GM18517 (cell line): ENCODE measurements around the gene TUBA3D.
"Not testable (repeated sequence)": the region's sequence is repeated elsewhere in the genome, so short reads cannot be mapped to it uniquely, and the experiment has no call there.

Experiments
- ATAC-seq: cut with Tn5 transposase; IDR thresholded peaks from one replicate; pipeline ENCODE4 v1.9.1; 2021; ENCODE audit warnings: mild to moderate bottlenecking, moderate library complexity; ENCODE audit not compliant: unreplicated experiment

TUBA3D gene

DNA sequence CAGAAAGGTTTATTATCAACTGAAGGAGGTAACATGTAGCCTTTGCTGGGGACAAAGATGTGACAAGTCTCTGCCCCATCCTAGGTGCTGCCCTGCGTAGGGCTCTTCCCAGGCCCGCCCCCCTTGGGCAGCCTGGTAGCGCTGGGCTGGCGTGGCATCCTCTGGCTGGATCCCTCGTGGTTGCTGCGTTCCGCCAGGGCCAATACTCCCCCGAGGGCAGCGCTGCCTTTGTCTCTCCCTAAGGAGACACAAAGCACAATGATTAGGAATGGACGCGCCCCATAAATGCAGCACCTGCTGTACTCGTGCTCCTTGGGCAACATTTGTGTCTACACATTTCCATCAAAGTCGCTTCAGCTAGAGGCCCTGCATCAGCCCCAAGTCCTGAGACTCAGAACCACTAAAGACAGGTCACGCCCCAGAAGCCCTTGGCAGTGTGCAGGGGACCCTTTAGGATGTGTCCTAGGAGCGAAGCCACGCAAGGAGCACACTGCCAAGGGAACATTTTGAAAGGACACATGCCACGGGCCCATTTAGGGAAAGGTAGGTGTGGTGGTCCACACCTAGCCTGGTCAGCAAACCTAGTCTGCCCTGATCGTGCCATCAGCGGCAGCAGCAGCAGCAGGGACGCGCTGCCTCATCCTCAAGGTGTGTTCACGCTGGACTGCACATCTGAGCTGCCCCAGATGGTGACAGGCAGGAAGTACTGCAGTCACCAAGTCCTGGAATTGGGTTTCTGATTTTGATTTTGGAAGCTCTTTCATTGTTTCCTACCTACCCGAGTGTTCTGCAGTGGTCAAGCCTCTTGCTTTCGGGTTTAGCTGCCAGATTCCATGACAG is 8.3 kb downstream of the TUBA3D start:
- ATAC-seq = not testable (repeated sequence)

DNA sequence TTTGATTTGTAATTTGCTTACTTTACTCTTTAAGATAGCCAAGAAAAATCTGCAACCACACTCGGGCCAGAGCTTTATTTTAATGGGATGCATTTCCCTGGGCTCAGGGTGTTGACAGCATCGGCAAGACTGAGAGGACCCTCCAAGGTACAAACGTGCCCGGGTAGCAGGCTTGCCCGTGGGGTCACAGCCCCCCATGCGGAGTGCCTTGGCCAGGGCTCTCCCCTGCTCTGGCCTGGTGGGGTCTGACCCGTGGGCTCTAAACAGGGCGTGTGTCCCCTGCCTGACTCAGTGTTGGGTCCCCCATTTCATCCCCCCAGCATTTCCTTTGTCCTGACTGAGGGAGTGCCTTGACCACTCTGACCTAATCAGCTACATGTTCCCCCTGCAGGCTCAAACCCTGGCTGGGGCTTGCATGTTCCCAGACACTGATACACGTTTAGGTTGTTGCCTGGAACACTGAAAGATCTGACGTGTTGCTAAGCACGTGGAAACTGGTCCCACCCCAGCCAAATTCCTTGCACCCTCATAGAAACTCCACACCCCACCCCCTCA is 9.1 kb downstream of the TUBA3D start:
- not testable (repeated sequence) for ATAC-seq

DNA sequence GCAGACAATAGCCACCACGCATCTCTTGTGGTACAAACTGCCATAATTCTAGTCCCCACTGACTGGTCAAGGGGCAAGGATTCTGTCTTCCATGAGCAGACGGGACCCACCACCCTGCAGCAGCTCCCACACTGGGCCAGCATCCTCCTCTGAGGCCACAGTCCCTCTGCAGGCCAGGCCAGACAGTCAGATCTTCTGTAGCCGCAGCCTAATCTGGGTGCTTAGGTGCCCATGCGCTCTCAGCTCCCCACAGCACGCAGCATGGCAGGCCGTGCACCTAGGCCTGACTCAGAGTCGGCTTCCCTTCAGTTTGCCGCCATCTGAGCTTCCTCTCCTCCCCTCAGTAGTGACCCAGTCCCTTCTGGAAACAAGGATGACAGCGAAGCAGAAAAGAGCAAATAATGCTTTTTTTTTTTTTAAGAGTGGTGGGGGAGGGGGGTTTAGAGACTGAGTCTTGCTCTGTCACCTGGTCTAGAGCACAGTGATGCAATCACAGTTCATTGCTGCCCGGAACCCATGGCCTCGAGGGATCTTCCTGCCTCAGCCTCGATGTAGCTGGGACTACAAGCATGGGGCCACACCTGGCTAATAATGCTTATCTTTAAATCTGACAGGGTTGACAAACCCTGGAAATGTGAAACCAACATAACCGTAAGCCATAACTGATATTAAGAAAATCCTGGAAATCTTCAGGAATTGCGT is 10.4 kb downstream of the TUBA3D start:
- not testable (repeated sequence) for ATAC-seq

DNA sequence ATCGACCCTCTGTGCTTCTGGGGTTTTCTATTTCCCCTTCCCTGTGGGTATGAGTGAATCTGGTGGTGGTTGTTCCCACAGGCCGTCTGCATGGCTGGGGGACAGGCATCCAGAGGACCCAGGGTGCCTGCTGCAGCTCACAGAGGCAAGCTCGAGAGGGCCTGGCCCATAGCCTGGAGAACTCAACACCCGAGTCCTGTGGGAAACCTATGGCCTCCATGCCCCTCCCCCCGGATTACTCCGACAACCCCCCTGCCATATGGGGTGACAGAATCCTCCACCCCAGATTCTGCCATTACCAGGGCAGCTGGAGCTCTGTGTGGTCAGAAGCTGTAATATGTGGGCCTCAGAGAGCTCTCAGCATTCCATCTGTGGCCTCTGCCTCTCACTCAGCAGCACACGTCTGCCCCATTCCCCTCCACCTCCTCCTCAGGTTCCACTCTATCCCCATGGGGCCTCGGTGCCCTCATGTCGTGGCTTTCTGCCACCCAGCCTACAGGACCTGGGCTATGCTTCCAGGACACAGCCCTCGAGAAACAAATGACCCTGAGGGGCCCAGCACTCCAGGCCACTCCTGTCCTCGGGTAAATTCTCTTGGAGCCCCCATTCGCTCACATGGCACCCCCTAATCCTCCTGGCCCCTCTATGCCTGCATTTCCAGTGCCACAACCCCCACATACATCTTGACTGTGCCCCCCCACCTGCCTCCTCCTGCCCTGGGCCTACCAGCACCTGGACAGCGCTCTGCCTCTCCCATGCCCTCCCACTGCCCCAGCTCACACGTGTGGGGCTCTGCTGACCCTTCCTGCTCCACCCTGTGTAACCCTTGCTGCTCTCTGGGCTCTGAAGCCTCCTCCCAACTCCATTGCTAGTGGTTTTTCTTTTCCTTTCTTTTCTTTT is 12.6 kb downstream of the TUBA3D start:
- no peak for ATAC-seq

DNA sequence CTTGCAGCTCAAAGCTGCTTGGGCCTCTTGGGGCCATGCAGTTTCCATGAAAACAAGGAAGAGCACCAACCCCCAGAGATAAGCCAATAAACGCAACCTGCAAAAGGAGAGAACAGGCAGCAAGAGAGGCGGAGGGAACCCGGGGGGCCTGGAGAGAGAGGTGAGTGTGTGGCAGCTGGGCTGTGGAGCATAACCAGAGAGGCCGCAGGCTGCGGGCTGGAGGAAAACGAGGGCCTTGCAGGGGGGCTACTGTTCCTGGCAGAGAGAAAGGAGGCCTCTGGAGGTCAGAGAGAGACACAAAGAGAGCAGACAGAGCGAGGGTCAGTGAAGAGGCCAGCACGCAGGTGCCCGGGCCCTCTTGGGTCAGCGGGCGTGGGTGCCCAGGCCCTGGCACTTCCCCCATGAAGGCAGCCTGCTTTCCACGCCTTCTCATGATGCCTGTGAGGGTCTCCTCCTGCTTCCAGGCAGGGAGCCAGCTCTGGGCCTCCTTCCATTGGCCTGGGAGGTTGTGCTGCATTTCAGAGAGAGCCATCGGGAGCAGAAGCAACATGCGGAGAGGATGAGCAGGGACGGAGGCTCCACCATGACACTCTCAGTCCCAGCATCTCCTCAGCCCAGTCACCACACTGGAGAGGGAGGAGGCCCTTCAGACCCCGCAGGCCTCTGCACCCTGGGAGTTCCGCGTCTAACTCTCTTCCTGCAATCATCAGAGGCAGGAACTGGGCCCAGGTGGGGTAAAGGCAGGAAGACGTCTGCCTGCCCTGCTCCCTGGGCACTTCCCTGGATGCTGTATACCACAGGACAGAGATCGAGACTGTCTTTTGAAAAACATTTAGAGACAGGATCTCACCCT is 14.9 kb downstream of the TUBA3D start:
- not testable (repeated sequence) for ATAC-seq

DNA sequence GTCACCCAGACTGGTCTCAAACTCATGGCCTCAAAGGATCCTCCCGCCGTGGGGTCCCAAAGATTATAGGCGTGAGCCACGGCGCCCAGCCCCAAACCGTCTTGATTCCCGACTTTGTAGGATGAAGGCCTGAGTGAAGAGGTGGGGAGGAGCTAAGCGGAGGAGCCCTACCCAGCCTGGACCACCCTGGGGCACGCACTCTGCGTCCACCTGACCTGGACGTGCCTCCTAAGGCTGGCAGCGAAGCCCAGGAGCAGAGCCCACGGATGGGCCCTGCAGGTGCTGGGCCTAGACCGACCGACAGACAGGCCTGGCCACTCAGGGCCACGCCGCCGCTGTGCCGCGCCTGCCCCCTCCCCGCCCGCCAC is 15.5 kb downstream of the TUBA3D start:
- peak; percentile 0 for ATAC-seq

DNA sequence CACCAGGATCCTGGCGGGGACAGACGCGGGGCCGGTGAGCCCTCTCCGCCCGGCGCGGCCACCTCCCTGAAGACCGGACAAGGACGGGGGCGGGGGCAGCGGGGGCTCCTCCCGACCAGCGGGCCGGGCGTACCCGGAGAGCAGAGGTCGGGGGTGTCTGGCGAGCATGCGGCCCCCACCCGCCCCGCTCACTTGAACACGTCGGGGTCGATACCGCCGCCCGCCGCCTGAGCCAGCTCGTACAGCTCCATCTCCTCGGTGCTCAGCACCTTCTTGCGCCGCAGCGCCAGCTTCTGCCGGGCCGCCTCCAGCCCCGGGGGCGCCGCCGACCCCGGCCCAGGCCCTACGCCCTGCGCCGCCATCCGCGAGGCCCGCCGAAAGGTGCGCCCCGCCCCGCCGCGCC is 16.1 kb downstream of the TUBA3D start, which contains the start of gene MZT2A:
TSS of gene MZT2A (minus strand) at position 383 of the 403 bp plus-strand sequence. CDS start at position 362, 21 bp downstream.
- peak; percentile 25 for ATAC-seq

DNA sequence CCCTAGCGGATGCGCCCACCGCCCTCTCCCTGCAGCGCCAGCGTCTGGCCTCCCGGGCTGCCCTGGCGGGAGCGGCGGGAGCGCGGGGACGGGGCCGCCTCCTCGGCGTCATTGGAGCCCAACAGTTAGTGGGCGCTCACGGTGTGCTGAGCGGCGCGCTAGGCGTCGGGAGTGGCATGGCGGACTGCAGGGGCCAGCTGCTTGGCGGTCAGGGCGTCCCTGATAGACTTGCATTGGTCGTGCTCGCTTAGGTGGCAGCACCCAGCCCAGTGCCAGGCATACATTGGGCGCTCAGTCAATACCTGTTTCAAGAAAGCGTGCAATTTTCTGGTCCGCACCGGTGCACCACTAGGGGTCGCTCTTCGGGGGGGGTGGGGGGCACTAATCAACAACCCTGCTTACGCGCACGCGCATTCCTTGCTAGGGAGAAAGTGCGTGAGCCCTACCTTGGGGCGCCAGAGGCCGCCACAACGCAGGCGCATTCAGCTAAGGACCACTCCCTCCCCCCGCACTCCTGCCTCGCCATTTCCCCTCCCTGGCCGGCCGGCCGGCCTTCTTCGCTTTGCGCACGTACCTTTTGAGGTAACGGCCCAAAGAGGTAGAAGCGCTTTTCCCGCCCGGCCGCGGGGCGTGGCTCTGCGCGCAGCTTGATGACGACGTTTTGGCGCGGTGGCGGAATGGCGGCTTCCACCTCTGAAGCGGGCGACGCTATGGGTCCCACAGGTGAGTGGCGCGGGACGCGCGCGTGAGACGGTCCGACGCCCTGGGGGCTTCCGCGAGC is 16.7 kb downstream of the TUBA3D start:
- peak; percentile 74 for ATAC-seq

DNA sequence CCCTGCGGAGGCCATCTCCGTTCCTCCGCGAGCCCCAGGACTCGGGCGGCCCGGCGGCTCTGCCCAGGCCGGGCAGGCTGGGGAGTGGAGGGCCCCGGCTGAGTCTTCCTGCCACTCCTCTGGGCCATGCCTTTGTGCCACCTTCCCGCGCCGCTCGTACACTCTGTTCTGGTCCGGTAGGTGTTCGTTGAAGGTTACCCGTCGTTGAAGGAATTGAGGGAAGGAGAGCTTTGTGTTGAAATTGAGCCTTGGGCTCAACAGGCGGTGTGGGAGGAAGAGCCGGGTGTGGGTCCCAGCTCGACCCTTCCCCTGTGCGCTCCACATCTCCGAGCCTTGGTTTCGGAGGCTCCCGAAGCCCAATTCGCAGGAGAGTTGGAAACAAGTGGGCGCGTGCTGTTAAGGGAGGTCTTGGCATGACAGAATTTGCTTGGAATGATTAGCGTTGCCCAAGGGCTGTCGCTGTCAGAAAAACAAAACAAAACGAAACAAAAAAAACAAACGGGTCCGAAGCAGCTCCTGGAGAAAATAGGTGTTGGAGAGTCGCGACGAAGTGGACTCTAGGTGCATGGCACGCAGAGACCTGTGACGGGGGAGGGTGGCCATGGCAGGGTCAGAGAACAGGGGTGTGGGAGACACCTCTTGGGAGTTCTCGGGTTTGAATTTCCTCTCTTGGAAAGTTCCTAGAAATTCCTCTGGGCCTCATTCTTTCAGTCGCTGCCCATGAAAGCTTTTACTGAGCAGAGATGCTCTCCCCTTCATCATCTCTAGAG is 17.5 kb downstream of the TUBA3D start:
- peak; percentile 31 for ATAC-seq

DNA sequence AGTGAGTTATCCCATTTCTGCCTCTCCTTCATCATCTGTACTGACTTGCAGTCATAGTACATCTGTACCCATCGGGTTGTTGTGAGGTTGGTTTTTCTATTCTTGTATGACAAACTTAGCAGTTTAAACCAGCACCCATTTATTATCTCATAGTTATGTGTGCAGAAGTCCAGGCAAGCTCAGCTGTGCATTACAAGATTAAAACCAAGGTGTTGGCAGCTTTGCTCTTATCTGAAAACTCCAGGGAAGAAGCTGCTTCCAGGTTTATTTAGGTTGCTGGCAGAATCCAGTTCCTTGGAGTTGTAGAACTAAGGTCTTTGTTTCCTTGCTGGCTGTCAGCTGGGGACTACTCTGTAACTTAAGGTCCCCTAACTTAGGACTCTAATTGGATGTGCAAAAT is 19.6 kb downstream of the TUBA3D start:
- ATAC-seq = not testable (repeated sequence)

DNA sequence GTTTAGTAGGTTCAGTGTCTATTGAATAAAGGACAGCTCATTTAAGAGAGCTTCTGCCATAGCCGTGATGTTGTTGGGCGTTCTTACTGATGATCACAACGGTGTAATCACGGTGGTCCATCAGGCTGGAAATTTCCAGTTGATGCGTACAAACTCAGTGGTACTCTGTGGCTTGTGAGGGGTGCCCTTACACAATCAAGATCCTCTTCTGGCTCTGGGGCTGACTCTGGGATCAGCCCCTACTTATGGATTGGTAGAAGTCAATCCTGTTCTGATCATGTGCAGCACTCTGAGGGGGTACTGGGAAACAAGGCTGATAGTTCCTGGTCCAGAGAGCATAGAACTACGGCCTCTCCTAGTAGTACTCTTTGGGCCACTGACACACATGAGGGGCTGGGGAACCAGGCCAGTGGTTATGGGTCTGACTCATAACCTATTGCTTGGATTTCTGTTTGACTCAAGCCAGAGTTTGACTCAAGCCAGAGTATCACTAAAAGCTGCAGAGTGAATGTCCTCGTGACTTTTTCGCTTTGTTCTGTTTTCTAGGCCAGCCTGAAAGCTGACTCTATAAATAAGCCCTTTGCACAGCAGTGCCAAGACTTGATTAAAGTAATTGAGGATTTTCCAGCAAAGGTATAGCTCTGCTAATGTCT is 22.5 kb downstream of the TUBA3D start:
- peak; percentile 83 for ATAC-seq

DNA sequence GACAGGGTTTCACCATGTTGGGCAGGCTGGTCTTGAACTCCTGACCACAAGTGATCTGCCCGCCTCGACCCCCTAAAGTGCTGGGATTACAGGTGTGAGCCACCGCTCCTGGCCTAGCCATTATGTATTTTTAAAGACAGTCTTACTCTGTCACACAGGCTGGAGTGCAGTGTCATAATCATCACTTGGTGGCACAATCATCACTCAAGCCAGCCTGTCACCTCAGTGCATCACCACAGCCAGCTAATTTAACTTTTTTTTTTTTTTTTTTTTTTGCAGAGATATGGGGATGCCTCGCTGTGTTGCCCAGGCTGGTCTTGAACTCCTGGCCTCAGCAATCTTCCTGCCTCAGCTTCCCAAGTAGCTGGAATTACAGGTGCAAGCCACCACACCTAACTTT is 27.7 kb downstream of the TUBA3D start:
- not testable (repeated sequence) for ATAC-seq

DNA sequence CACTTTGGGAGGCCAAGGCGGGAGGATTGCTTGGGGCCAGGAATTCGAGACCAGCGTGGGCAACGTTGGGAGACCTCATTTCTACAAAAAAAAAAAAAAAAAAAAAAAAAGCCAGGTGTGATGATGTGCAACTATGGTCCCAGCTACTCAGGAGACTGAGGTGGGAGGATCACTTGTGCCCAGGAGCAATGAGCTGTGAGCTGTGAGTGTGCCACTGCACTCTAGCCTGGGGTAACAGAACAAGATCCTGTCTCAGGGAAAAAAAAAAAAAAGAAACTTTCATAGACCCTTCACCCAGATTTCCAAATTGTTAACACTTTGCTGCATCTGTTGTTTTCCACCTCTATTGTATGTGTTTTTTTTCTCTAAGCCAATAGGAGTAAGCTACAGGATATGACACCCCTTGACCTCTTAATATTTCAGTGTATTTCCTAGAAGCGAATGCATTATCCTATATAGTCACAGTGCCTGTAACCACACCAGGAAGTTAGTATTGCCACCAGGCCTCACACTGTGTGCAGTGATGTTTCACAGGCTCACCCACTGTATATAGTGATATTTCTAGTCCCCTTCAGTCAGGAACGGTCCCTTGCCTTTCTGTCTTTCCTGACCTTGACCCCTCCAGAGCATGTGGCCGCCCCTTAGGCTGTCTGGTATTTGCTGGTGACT is 28.3 kb downstream of the TUBA3D start:
- not testable (repeated sequence) for ATAC-seq

DNA sequence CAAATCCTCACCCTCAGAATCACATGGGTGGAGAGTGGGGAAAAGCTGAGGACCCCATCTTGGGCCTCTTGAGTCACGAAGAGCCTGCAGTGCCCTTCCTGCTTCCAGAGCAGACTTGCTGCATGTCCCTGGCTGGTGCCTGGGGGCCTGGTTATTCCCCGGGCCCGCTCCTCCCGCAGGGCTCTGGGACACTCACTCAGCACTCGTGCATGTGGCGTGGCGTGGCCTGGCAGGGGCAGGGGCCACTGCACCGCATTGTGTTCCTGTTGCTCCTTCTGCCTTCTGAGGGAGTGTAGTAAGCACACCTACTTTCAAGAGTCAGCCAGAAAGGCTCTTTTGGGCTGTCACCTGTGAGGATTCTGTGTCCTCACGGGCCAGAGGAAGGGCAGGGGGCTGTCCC is 33.7 kb downstream of the TUBA3D start:
- no peak for ATAC-seq

DNA sequence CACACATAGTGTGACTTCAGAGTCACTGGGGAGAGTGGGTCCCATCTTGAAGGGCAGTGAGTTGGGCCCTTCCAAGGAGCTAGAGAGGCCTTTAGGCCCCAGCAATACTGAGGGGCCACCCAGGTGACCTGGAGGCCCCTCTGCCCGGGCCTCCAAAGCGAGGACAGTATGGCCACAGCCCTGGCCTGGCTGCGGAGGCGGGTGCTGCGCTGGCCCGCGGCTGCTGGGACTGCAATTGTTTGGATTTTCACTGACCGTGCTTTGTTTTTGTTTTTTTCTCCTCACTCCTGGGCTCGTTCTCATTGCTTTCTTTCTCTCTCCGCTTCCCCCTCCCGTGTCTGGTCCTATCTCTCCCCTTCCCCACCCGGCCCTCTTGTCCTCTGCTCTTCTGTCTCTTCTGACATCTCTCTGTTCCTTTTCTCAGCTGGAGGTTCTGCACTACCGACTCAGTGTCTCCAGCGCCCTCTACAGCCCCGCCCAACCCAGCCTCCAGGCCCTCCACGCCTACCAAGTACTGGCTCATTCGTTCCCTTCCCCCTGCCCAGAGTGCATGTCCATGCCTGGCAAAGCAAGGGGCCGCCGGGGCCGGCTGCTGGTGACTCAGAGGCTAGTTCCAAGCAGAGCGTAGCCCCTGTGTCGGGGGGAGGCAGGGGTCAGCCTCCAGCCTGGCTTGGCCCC is 35.5 kb downstream of the TUBA3D start:
- ATAC-seq = not testable (repeated sequence)

DNA sequence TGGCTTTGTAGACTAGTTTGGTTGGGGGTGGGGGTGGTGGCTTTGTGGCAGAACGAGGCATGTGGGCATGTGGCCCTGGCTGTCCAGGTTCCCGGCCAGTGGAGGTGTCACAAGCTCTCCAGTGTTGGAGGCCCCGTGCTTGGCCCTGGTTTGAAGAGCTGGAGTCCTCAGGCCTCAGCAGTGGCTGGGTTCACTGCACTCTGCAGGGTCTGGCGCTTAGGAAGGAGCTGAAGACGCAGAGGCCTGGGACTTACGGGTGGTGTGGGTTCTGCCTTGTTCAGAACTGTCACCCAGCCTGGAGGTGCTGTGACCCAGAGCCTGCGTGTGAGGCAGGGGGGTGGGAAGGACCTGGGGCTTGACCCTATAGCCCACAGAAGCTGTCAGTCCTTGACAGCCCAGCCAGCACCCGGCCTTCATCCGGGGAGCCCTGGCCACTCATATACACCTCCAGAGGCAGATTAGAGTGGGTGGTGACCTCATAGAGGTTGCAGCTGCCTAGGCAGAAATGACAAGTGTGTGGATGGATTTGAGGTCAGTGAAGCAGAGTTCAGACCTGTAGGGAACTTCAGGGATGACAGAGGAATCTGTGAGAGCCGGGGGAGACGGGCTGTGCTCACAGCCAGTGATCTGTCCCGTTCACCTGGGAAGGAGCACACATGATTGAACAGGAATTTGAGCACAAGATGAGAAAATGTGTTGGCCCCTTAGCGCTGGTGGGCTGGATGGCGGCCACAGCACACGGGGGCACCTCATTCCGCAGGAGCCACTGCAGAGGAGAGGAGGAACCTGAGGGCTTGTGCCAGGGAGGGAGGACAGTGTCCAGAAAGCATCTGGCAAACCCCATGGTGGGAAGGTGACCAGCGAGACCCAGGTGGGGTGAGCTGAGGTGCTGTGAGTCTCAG is 36.3 kb downstream of the TUBA3D start:
- not testable (repeated sequence) for ATAC-seq
